ENCODE results near the gene DIP2A. TPM values are rescaled to one million over a fixed set of nuclear protein-coding genes. Genes with fewer than 3 reads are reported as not detected.

The DIP2A gene
- 10 to 100 TPM; 13.2 to 70.9 (median 16.5) TPM for total RNA-seq

DNA sequence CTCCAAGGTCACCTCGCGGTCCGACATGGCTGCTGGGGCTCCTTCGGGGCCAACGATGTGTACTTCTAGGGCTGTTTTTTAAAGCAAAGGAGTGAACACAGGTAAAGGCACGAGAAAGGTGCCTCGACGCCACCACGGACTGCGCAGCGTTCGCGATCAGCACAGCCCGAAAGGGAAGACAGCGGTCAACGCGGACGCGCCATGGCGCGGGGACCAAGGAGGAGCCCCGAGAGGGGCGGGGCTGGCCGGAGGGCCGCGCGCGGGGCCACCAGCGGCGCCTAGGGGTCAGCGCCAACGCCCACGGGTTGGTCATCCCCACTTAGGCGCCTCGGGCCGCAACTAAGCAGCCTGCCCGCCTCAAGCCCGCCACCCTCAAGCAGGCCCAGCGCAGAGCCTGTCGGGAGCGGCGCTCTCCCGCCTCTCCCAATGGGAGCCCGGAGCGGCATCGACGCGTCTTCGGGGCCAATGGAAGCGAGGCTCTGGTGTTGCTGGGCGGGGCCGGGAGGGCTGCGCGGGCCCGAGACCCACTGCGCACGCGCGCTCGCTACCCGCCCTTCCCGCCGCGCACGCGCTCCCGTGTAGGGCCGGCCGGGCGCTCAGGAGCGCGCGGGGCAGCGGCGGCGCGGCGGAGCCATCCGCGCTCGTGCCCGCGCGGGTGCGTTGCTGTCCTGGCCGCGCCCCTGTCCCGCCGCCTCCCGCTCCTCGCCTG is at the start of gene DIP2A:
TSS of gene DIP2A (plus strand) at position 577 of the 709 bp plus-strand sequence. CDS start 241 bp downstream, outside the sequence.
- ATAC-seq (replicated peaks in 6 of 8) = peak; percentile 88 to 98 (median 97)
- H3K4me1 ChIP-seq (replicated peaks in 1 of 2) = peaks cover 6 to 12% of the 10 kb centered on the region in 2 donors
- peak within 1 kb of the TSS; percentile 64 to 96 (median 76) for H3K4me3 ChIP-seq
- in situ Hi-C loops (cut with MboI; ENCODE audit: low pct_unique_long_range_greater_than_20kb in 2 of 9, low sequenced_read_pairs in 9 of 9, unreplicated experiment in 9 of 9) = no loop called here
- WGBS, 10 experiments = 0% methylated on average over 3 to 13 of the region's 91 CpGs; no CpG with 5 or more reads in 6 of the 10 experiments
- peak within 1 kb of the TSS; percentile 72 to 76 for H3K27ac ChIP-seq

DNA sequence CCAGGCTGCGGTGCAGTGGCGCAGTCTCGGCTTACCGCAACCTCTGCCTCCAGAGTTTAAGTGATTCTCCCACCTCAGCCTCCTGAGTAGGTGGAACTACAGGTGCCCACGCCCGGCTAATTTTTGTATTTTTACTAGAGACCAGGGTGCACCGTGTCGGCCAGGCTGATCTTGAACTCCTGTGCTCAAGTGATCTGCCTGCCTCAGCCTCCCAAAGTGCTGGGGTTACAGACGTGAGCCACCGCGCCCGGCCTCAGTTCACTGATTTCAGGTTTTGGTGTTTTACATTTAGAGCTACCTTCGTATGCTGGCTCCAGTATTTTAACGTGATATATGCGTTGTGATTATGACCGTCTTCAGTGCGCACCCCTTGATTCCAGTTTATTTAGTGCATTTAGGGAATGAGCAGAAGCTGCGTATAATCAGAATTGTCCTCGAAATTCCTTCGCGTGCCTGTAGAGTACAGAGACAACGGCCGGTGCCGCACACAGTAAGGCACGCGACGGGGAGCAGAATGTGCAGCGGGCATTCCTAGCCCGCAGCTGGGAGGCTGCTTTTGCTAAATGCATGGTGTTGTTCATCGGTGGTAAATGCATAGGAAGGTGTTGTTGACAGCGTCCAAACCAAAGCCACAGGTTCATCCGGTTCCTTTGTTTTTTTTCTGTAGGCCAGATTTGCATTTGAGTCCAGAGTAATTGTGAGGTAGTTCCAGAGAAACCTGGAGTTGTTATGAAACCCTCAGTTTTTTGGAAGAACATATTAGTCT is 48.9 kb upstream of the DIP2A start:
- Histone ChIP-seq H3K27ac (no peak overlapping the region), H3K4me3 (no peak overlapping the region), H3K4me1 (replicated peaks in 1 of 2) (no peaks in the 10 kb centered on the region)
- ATAC-seq (replicated peaks in 6 of 8) = no peak
- in situ Hi-C loops (cut with MboI; ENCODE audit: low pct_unique_long_range_greater_than_20kb in 2 of 9, low sequenced_read_pairs in 9 of 9, unreplicated experiment in 9 of 9) = no loop called here
- 67 to 100% (median 88%) methylated on average over 1 to 26 of the region's 32 CpGs for WGBS, 10 experiments

GRCh38 chr21:46410516-46410915 is 48.2 kb upstream of the DIP2A start:
- Histone ChIP-seq H3K27ac (no peak overlapping the region), H3K4me3 (no peak overlapping the region), H3K4me1 (replicated peaks in 1 of 2) (no peaks in the 10 kb centered on the region)
- ATAC-seq (replicated peaks in 6 of 8) = no peak
- 25 to 100% (median 92%) methylated on average over 1 to 9 of the region's 9 CpGs; no CpG with 5 or more reads in 2 of the 10 experiments for WGBS, 10 experiments
- in situ Hi-C loops (cut with MboI; ENCODE audit: low pct_unique_long_range_greater_than_20kb in 2 of 9, low sequenced_read_pairs in 9 of 9, unreplicated experiment in 9 of 9) = no loop called here

GRCh38 chr21:46411236-46411635 is 47.5 kb upstream of the DIP2A start:
- 45 to 100% (median 86%) methylated on average over 1 to 8 of the region's 17 CpGs; no CpG with 5 or more reads in 3 of the 10 experiments for WGBS, 10 experiments
- H3K27ac ChIP-seq = no peak overlapping the region
- peak in 2 of 8 experiments; percentile 30 to 46 for ATAC-seq (replicated peaks in 6 of 8)

GRCh38 chr21:46411691-46412090 is 47.0 kb upstream of the DIP2A start:
- no peak for ATAC-seq (replicated peaks in 6 of 8)
- no peak overlapping the region for H3K4me3 ChIP-seq
- 73 to 100% (median 100%) methylated on average over 1 to 2 of the region's 31 CpGs; no CpG with 5 or more reads in 5 of the 10 experiments for WGBS, 10 experiments
- in situ Hi-C loops (cut with MboI; ENCODE audit: low pct_unique_long_range_greater_than_20kb in 2 of 9, low sequenced_read_pairs in 9 of 9, unreplicated experiment in 9 of 9) = no loop called here
- H3K27ac ChIP-seq = no peak overlapping the region
- H3K4me1 ChIP-seq (replicated peaks in 1 of 2) = no peaks in the 10 kb centered on the region

More at GRCh38 chr21:46411236-46411635, 47.5 kb upstream of the DIP2A start:
- no peak overlapping the region for H3K4me3 ChIP-seq
- H3K4me1 ChIP-seq (replicated peaks in 1 of 2) = no peaks in the 10 kb centered on the region
- in situ Hi-C loops (cut with MboI; ENCODE audit: low pct_unique_long_range_greater_than_20kb in 2 of 9, low sequenced_read_pairs in 9 of 9, unreplicated experiment in 9 of 9) = no loop called here

GRCh38 chr21:46412521-46413364 is 45.9 kb upstream of the DIP2A start:
- no peaks in the 10 kb centered on the region for H3K4me1 ChIP-seq (replicated peaks in 1 of 2)
- ATAC-seq (replicated peaks in 6 of 8) = no peak
- in situ Hi-C loops (cut with MboI; ENCODE audit: low pct_unique_long_range_greater_than_20kb in 2 of 9, low sequenced_read_pairs in 9 of 9, unreplicated experiment in 9 of 9) = no loop called here
- H3K4me3 ChIP-seq = no peak overlapping the region
- 40 to 100% (median 90%) methylated on average over 1 to 4 of the region's 39 CpGs; no CpG with 5 or more reads in 5 of the 10 experiments for WGBS, 10 experiments
- H3K27ac ChIP-seq = no peak overlapping the region

DNA sequence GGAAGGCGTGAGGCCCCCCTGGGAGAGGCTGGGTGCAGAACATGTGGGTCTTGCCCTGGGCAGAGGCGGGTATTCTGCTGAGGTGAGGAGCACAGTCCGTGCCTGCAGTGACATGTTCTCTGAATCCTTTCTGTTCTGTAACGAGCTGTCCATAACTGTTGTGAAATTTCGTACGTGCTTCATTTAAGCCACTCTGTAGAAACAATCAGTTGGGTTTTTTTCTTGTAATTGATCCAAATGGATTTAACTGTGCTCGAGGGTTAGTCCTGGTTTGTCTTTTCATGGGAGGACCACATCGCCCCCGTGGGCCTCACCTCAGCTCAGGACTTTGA is 45.4 kb upstream of the DIP2A start:
- no peak overlapping the region for H3K27ac ChIP-seq
- ATAC-seq (replicated peaks in 6 of 8) = no peak
- 78 to 92% (median 89%) methylated on average over 3 to 7 of the region's 9 CpGs; no CpG with 5 or more reads in 5 of the 10 experiments for WGBS, 10 experiments
- in situ Hi-C loops (cut with MboI; ENCODE audit: low pct_unique_long_range_greater_than_20kb in 2 of 9, low sequenced_read_pairs in 9 of 9, unreplicated experiment in 9 of 9) = no loop called here
- H3K4me3 ChIP-seq = no peak overlapping the region
- no peaks in the 10 kb centered on the region for H3K4me1 ChIP-seq (replicated peaks in 1 of 2)

GRCh38 chr21:46414965-46415275 is 43.8 kb upstream of the DIP2A start:
- ATAC-seq (replicated peaks in 6 of 8) = no peak
- in situ Hi-C loops (cut with MboI; ENCODE audit: low pct_unique_long_range_greater_than_20kb in 2 of 9, low sequenced_read_pairs in 9 of 9, unreplicated experiment in 9 of 9) = no loop called here
- no peaks in the 10 kb centered on the region for H3K4me1 ChIP-seq (replicated peaks in 1 of 2)
- 90 to 100% (median 97%) methylated on average over 2 to 8 of the region's 13 CpGs; no CpG with 5 or more reads in 2 of the 10 experiments for WGBS, 10 experiments
- H3K27ac ChIP-seq = no peak overlapping the region
- no peak overlapping the region for H3K4me3 ChIP-seq

DNA sequence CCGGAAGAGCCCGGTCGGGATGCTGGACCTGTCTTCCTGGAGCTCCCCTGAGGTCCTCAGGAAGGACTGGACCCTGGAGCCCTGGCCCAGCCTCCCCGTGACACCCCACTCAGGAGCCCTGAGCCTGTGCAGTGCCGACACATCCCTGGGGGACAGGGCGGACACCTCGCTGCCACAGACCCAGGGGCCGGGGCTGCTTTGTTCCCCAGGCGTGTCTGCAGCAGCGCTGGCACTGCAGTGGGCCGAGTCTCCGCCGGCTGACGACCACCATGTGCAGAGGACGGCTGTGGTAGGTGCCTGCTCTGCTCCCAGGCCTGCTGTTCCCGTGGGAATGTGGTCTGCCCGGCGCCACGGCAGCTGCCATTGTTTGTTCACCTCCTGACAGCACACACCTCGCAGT is 42.1 kb upstream of the DIP2A start:
- WGBS, 10 experiments = 60% methylated on average over 1 of the region's 20 CpGs; no CpG with 5 or more reads in 9 of the 10 experiments
- in situ Hi-C loops (cut with MboI; ENCODE audit: low pct_unique_long_range_greater_than_20kb in 2 of 9, low sequenced_read_pairs in 9 of 9, unreplicated experiment in 9 of 9) = no loop called here
- no peaks in the 10 kb centered on the region for H3K4me1 ChIP-seq (replicated peaks in 1 of 2)
- no peak for ATAC-seq (replicated peaks in 6 of 8)
- no peak overlapping the region for H3K4me3 ChIP-seq
- no peak overlapping the region for H3K27ac ChIP-seq

- in situ Hi-C loops (cut with MboI; ENCODE audit: low pct_unique_long_range_greater_than_20kb in 2 of 9, low sequenced_read_pairs in 9 of 9, unreplicated experiment in 9 of 9) = no loop called here
- H3K27ac ChIP-seq = no peak overlapping the region
- no peak for ATAC-seq (replicated peaks in 6 of 8)
These were observed 40.3 kb upstream of the DIP2A start for GRCh38 chr21:46418265-46418946.

DNA sequence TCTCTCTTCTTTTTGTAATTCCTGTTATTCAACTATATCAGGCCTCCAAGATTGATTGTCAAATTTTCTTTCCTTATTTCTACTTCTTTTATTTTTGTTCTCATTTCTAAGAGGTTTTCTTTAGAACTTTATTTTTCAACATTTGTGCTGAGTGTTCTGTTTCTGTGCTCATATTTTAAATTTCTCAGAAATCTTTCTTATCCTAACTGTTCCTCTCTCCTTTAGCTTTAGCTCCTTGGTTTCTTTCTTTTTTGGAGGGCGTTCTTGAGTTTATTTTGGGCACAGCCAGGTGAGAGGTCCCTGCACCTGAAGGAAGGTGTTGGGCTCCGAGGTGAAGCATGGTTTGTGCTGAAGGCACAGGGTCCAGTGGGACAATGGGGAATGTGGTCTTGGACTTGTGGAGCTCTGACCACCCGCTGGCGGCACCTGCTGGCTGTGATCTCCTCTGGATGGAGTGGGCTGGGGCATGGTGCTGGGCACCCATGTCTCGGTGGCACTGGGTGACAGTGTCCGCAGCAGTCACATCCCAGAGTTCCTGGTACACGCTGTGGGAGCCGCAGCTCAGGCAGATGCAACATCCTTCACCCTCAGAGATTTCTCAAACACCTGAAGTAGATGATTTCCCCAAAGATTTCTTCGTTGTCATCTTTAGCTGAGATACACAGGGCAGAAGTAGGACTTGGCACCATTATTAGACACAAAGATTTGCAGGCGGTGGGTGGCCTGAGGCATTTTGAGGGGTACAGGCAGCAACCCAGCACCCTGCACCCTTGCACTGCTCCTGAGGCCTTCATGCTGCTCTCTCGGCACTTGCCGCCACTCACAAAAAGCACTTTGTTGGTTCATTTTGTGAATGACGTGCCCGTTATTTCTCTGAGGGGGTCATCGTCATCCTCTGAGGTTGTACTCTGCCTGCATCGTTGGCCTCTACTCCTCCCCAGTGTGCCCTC is 38.2 kb upstream of the DIP2A start:
- 67 to 97% (median 92%) methylated on average over 2 to 9 of the region's 16 CpGs; no CpG with 5 or more reads in 1 of the 10 experiments for WGBS, 10 experiments
- in situ Hi-C loops (cut with MboI; ENCODE audit: low pct_unique_long_range_greater_than_20kb in 2 of 9, low sequenced_read_pairs in 9 of 9, unreplicated experiment in 9 of 9) = no loop called here
- peak in 1 of 8 experiments; percentile 16 for ATAC-seq (replicated peaks in 6 of 8)

More at GRCh38 chr21:46418265-46418946, 40.3 kb upstream of the DIP2A start:
- 70 to 100% (median 95%) methylated on average over 1 to 19 of the region's 25 CpGs; no CpG with 5 or more reads in 4 of the 10 experiments for WGBS, 10 experiments
- Histone ChIP-seq H3K4me1 (replicated peaks in 1 of 2) (no peaks in the 10 kb centered on the region), H3K4me3 (no peak overlapping the region)

More for the DNA sequence above, 38.2 kb upstream of the DIP2A start:
- no peaks in the 10 kb centered on the region for H3K4me1 ChIP-seq (replicated peaks in 1 of 2)
- no peak overlapping the region for H3K4me3 ChIP-seq
- peak overlapping the region in 1 of 2 donors; percentile 30 for H3K27ac ChIP-seq
